Activated CD4-positive, alpha-beta T cell treated with anti-CD3 and anti-CD28 coated beads for 1 hour (primary cell): ENCODE measurements around the gene GPR89A.
"Not testable (repeated sequence)": the region's sequence is repeated elsewhere in the genome, so short reads cannot be mapped to it uniquely, and the experiment has no call there.

ENCODE experiments used
- DNase-seq: peaks from one replicate; pipeline ENCODE4 v3.0.0-alpha.2; 2020

GPR89A gene

GRCh38 chr1:145688328-145688727, 80.5 kb downstream of the GPR89A start:
- no peak for DNase-seq

DNA sequence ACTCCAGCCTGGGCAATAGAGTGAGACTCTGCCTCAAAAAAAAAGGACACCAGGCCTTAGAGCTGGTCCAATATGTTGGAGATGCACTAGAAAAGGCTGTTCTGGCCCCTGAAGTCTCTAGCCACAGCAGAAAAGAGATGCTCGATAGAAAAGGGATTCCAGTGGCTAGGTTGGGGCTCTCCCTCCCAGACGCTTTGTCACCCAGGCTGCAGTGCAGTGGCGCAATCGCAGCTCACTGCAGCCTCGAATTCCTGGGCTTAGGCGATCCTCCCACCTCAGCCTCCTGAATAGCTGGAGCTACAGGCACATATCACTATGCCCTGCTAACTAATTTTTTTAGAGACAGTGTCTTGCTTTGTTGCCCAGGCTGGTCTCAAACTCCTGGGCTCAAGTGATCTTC, 81.1 kb downstream of the GPR89A start:
- no peak for DNase-seq

DNA sequence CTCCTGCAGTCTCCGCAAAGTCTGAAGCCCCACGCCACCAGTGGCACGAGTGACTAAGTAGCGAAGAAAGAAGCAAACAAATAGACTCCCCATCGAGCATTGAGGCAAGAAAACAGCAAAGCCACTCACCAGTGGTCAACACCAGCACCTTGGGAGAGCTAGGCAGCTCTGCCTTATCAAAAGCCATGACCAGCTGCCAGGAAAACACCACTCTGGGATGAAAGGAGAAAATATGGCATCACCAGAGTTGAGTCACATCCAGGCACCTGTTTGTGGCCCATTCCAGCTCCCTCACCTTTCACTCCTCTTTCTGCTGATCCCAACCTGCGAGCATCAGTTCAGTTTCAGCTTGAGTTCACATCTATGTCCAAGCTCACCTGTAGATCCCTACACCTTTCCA, 82.1 kb downstream of the GPR89A start:
- no peak for DNase-seq

GRCh38 chr1:145690587-145691558, 83.1 kb downstream of the GPR89A start:
- DNase-seq = no peak

DNA sequence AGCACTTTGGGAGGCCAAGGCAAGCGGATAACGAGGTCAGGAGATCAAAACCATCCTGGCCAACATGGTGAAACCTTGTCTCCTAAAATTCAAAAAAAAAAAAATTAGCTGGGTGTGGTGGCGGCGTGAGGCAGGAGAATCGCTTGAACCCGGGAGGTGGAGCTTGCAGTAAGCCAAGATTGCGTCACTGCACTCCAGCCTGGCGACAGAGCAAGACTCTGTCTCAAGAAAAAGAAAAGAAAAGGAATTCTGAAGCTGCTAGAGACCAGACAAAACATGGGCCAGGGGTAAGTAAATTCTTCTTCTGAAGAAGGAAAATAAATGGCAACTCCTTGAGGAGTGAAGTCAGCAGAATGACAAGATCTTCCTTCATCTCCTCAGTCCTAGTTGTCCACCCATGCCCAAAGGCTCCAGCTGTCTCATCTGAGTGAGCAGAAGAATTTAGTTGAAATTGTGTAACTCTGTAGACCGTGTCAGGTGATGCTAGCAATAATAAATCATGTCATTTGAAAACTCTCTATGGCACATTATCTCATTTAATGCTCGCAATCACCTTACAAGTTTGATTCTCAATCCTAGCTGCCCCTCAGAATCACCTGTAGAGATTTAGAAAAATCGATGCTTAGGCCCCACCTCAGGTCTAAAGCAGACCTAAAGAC, 85.1 kb downstream of the GPR89A start:
- DNase-seq = no peak

GRCh38 chr1:145695821-145696629, 88.2 kb downstream of the GPR89A start:
- no peak for DNase-seq

GRCh38 chr1:145696630-145696960, 88.8 kb downstream of the GPR89A start:
- DNase-seq = no peak

DNA sequence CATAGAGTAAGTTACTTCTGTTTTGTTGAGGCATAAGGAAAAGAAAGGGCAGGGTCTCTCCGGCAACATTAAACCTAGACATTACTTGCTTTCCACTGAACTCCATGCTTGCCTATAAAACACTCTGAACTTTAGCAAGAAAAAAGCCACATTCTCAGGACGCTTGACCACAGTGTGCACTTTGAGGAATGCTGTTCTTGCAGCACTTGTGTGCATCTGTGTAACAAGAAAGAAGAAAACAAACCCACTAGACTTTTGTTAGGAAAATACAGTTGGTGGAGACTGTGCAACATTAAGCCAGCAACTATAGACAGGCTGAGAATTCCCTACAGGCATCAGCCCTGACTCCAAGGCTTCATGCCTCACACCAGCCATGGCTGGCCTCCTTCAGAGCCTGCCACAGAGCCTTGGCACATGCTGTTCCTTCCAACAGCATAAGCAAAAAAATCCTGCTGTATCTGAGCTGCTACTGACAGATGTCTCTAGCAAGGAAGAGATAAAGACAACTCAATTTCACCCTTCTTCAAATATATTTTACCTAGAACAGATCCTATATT, 93.6 kb downstream of the GPR89A start:
- DNase-seq = no peak

DNA sequence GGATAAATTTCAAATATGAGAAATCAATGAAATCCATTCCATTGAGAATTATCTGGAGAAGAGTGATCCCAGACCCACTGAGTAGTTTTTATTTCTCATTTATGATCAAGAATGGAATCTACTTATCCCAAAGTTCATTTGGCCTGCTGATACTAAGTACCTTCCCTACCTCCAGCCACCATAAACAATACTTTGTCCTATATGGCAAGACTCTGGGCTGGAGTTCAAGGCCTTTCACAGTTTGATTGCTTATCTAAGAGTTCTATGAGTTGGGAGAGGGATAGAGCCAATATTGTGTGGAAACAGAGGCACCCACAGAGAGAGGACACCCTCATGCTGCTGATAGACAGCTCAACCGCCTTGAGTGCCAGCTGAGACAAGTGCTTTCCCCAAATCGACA, 94.3 kb downstream of the GPR89A start:
- no peak for DNase-seq

GRCh38 chr1:145702826-145703225, 95.0 kb downstream of the GPR89A start:
- DNase-seq = no peak

GRCh38 chr1:145705622-145706021, 97.8 kb downstream of the GPR89A start:
- no peak for DNase-seq

DNA sequence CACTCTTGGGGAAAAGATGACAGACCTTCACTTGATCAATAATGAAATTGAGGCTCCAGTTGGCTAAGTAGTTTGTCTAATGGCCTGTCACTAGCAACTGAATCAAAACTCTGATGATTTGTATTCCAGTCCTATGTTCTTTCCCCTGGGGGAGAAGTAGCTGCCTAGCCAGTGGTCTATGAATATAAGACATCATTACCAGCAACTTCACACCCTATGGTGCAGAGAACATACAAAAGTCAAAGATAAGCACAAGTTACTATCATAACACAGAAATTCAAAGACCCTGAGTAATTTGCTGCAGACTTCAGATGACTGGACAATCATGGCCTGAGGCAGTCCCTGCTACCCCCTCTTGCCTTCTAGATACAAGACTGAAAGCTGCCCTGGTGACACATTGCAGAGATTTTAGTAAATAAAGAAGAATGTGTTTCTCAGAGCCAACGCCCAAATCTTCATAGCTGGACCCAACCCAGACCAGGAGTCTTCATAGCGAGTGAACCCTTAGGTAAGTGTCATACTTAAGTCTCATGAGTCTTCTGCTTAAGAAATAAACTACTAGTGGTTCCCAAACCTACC, 98.4 kb downstream of the GPR89A start:
- DNase-seq = no peak

- no peak for DNase-seq
Observed at GRCh38 chr1:145707183-145707867, 99.5 kb downstream of the GPR89A start, which contains the start of gene PDZK1. Gene PDZK1 (minus strand): TSS chr1:145707368. CDS start chr1:145688021, 19,347 bp downstream.

GRCh38 chr1:145708063-145708462, 100.3 kb downstream of the GPR89A start:
- no peak for DNase-seq

- no peak for DNase-seq
Observed at GRCh38 chr1:145710291-145711027, 102.7 kb downstream of the GPR89A start.

DNA sequence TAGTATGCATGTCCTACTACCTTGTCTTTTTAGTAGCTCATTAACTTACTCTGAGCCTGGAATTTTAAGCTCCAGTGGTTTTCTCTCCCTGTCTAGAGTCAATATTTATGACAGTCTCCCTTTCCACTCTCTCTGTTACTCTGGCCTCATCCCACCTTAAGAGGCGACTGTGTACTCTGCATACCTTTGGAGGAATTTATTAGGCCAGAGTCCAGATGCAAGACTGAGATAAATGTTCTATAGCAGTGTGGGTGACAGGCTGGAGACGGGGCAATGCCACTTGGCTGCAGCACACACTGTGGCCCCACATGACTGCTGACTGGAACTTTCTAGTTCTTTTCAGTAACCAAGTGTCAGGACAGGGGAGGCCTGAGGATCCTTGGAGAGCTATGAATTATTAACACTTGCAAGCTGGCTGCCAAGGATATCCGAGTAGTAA, 103.4 kb downstream of the GPR89A start:
- no peak for DNase-seq

DNA sequence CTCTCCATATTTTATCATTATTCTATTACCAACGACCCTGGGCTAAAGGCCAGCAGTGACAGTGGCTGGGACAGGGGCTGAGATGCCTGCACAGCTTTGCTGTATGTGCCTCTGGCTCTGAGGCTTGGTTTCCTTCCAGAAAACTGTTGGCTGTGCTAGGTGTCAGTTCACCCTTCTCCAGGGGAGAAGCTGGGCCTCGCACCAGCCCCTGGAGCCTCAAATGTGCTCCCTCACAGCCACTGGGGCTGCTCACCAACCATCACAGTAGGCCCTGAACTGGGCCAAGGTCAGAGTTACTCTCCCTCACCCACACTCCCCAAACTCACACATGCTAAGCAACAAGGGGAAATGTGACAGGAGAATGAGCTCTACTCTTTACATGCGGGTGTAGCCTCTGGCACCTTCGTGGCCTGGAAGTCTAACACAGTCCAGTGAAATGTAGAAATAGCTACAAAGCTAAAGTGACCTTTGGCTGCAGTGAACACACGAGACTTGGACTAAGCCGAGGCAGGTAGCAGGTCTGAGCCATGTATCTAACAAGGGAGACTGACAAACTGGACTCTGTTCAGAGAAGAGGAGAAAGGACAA, 106.8 kb downstream of the GPR89A start:
- no peak for DNase-seq

- DNase-seq = no peak
Observed at GRCh38 chr1:145716641-145717345, 109.0 kb downstream of the GPR89A start.

GRCh38 chr1:145717833-145718232, 110.0 kb downstream of the GPR89A start:
- DNase-seq = no peak

- not testable (repeated sequence) for DNase-seq
Observed at GRCh38 chr1:145718465-145718864, 110.7 kb downstream of the GPR89A start.
